GM18517 (cell line): ENCODE measurements around the gene KIFC3.
A peak's percentile ranks its signal among the peaks of the same experiment; 100 is the strongest.

Experiments
- ATAC-seq: cut with Tn5 transposase; IDR thresholded peaks from one replicate; pipeline ENCODE4 v1.9.1; 2021; ENCODE audit warnings: mild to moderate bottlenecking, moderate library complexity; ENCODE audit not compliant: unreplicated experiment

The KIFC3 gene

DNA sequence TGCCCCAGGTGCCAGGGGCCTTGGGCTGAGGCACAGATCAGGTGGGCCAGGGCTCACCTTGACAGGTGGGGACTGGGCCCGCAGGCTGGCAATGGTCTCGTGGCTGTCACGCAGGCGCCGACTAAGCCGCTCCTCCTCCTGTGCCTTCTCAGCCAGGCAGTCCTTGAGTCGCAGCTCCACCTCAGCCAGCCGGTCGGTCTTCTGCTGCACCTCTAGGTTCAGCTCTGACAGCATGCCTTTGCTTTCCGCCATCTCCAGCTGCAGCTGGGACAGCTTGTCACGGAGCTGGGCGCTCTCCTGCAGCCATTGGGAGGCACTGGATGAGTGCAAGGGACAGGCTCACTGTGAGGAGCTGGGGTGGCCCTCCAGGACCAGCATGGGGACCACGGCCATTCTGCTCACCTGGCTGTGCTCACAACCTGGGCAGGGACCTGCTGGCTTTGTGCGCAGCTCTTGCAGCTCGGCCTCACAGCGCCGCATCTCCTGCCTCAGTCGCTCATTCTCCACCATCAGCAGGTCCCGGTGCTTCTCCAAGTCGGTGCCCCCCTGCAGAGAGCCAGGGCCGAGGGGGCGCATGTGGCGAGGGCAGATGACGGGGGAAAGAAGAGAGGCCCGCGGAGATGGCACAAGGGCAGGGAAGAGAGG is 31.0 kb downstream of the KIFC3 start:
- ATAC-seq, result no peak

- no peak for ATAC-seq
Measured at GRCh38 chr16:57770361-57770760, 31.9 kb downstream of the KIFC3 start.

DNA sequence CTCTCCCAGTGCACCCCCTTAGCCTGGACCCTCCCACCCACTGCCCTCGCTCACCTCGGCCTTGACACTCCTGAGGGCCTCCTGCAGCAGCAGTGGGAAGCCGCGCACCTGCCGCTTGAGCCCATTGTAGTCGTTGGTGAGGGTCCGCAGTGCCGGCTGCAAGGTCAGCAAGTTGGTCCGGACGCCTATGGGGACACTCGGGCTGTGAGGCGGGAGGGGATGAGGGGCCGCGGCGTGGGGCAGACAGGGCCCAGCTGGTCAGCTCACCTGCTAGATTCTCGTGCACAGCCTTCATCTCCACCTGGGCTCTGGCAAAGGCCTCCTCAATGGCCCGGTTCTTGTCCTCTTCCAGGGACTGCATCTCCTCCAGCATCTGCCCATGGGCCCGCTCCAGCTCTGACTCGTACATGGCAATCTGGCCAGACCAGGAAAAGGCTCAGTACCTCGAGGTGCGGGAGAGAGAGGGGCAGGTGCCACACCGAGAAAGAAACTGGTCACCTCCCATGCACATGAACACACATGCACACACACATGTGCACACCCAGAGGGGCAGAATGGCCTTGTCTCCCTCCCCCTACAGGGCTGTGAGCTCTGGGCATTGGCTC is 32.6 kb downstream of the KIFC3 start:
- ATAC-seq, result no peak

- no peak for ATAC-seq
Measured at GRCh38 chr16:57766714-57767348, 35.5 kb downstream of the KIFC3 start.

DNA sequence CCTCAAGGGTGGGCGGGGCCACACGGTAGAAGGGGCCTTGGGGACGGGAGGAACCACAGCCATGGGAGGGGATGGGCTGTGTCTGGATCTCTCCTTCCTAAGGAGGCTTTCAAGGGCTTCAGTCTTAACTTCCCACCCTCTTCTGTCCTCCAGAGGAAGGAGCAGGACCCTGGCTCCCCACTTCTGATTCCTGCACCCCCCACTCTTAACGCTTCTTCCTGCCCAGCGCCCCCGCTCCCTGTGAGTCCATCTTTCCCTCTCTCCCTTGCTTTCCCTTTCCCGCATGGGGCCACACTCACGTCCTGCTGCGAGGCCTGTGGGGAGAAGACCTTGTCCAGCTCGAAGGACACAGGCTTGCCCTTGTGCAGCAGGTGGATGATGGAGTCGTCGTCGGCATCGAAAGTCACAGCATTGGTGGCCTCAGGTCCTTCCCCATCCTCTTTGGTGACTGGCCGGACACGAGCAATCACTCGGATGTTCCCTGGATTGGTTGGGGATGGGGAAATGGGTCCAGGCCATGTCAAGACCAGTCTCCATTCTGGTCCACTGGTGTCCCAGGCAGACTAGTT is 37.0 kb downstream of the KIFC3 start:
- no peak for ATAC-seq

DNA sequence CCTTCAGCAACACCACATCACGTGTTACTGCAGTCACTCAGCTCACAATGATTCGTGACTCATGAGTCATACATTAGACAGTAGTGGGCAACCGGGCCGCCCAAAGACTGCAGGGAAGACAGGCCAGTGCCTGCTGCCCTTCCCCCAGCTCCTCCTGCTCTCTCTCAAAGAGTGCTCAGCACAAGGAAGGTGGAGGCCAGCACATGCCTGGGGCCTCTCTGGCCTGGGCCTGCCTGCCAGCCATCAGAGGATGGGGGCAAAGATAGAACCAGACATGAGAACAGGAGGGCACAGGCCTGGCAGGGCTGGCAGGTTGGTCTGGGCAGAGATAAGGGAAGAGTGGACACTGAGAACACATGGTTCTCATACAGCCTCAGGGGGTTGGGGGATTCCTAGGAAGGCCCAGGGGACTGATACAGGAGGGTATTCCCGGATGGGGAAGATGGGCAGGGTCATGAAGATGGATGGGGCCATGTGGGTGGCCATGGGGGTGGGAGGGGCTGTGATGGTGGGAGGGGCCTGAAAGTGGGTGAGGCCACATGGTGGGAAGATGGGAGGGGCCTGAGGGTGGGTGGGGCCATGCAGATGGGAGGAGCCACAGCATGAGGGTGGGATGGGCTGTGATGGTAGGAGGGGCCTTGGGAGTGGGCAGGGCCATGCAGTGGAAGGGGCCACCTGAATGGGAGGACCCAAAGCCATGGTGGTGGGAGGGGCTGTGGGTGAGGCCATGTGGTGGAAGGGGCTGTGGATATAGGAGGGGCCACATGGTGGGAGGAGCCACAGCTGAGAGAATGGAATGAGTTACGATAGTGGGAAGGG is 37.7 kb downstream of the KIFC3 start:
- ATAC-seq, result no peak

- no peak for ATAC-seq
Measured at GRCh38 chr16:57764006-57764340, 38.3 kb downstream of the KIFC3 start.

- ATAC-seq, result no peak
Measured at GRCh38 chr16:57763285-57764005, 38.8 kb downstream of the KIFC3 start.

DNA sequence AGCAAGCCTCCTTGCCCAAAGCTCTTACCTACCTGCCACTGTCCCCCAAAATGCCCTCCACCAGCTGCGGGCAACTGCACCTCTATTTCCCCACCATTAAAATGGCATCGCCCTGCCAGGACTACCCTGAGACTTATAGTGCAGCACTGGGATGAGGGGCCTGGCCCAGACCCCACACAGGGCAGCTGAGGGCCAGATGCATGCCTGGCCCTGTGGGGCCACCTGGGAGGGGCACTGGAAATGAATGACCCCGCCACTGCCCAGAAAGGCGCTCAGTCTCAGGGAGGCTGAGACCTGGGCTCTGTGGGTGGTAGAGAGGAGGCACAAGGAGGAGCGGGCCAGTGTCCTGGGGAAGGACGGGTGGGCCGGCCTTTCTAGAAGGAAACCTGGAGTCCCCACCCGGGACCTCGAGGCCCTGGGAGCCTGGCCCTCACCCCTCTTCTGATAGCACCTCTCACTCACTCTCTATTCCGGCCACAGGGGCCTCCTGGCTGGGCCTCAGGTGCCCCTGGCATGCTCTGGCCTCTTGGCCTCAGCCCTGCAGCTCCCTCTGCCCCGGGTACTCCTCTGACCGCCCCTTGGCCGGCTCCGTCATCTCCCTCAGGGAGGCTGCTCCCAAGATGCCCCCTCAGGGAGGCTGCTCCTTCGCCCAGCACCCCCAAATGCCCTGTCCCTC is 39.8 kb downstream of the KIFC3 start:
- ATAC-seq, result no peak

- no peak for ATAC-seq
Measured at GRCh38 chr16:57761957-57762356, 40.3 kb downstream of the KIFC3 start.

- ATAC-seq, result no peak
Measured at GRCh38 chr16:57761301-57761700, 41.0 kb downstream of the KIFC3 start.

- no peak for ATAC-seq
Measured at GRCh38 chr16:57760357-57761160, 41.7 kb downstream of the KIFC3 start.

DNA sequence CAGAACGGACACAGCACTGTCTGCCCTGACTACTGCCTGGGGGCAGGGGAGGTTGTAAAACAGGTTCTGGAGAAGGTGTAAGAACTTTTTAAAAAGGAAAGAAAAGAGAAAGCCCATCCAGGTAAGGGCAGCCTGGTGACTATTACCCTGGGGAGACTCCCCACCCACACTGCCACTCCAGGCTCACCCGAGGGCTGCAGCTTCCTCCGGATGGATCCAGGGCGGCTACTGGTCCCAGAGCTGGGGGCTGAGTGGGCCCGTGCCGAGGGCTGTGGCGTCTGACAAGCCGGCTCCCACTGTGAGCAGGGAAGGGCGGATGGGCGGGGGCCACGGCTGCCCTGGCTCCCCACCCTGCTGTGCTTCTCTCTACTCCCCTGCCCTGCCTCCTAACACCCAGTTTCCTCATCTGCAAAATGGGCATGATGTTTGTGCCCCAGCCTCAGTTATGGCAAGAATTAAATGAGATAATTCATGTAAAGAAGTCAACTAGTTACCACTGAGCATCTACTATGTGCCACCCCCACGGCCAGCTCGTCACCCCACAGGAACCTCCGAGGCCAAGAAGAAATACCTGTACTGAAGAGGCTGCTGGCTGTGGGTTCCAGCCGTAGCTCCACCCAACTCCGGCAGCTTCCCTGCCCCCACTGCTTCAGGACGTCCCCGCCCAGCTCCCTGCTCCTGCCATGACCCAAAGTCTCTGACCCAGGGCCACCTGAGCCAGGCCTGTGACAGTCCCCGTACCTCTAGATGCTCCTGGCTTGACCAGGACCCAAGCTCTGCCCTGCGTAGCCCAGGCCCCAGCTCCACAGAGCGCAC is 42.5 kb downstream of the KIFC3 start:
- ATAC-seq, result no peak

DNA sequence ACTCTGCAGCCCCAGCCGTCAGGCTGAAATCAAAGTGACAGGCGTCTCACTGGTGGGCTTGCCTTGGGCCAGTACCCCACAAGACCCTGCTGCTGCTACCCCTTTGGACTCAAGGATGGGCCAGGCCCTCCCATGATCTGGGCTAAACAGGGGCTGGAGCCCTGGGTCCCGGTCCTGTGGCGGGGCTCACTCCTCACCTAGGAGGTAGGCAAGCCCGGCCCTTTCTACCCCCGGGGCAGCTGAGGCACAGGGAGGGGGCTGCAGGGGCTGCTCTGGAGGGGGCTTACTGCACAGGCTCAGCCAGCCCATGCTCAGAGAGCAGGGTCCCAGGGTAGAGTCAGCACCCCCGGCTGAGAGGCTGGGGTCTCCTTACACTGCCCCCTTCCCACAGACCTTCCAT is 43.2 kb downstream of the KIFC3 start:
- no peak for ATAC-seq

DNA sequence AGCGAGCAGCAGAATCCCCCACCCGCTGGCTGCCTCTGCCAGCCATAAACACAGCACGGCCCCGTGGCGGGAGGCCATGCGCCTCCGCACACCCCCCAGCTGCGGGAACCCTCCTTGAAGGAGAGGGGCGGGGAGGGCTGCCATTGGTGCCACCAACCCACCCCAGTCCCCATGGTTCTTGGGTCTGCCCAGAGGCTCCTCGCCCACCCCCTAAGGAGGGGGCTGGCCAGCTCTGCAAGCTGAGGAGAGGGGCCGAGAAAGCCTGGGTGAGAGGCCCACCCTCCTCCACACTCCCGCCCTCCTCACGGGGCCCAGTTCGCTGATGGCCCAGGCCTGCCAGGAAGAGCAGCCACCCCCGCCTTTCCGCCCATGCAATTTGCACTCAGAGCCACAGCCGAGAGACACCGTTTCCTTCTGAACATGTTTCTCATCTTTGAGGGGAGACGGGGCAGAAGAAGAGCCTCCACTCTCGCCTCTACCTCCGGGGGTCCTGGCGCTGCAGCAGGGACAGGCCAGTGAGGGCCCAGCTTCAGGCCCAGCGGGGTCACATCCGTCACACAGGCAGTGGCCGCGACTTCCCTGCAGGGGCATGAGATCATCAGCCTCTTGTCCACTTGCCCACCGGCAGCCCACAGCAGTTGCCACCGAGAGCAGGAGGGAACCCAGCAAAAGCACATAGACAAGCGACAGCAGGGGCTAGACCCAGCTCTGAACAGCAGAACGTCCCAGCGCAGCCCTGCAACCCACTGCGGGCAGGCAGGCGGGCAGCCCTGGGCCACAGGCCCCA is 43.8 kb downstream of the KIFC3 start:
- no peak for ATAC-seq

- no peak for ATAC-seq
Measured at GRCh38 chr16:57757883-57758282, 44.4 kb downstream of the KIFC3 start.

DNA sequence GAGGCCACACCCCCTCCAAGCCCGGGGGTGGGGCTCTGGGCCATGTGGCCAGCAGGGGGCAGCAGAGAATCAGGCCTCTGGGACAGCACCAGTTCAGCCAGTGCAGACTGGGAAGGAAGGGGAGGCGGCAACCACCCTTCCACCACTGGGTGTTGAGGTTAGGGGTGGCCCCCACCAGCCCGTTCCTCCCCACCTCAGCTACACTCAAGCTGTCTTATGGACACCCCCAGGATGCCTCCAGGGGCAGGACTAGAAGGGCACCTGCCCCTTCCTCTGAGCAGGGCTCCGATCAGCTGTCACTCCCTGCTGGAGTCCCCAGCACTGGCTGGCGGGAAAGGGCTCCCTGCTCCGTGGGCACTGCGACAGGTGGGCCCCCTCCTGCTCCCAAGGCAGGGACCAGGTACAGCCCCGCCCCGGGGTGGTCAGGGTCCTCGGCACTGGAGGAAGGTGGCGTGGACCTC is 44.9 kb downstream of the KIFC3 start:
- ATAC-seq, result peak; percentile 87
